Femur (tissue), 1 donor: Measurements from ENCODE around the gene SUB1.
"Not testable (repeated sequence)": the region's sequence is repeated elsewhere in the genome, so short reads cannot be mapped to it uniquely, and the experiment has no call there.

Experiments used
- DNase-seq: peaks from one replicate; pipeline ENCODE4 v3.0.0-alpha.2; 2017

Gene SUB1

DNA sequence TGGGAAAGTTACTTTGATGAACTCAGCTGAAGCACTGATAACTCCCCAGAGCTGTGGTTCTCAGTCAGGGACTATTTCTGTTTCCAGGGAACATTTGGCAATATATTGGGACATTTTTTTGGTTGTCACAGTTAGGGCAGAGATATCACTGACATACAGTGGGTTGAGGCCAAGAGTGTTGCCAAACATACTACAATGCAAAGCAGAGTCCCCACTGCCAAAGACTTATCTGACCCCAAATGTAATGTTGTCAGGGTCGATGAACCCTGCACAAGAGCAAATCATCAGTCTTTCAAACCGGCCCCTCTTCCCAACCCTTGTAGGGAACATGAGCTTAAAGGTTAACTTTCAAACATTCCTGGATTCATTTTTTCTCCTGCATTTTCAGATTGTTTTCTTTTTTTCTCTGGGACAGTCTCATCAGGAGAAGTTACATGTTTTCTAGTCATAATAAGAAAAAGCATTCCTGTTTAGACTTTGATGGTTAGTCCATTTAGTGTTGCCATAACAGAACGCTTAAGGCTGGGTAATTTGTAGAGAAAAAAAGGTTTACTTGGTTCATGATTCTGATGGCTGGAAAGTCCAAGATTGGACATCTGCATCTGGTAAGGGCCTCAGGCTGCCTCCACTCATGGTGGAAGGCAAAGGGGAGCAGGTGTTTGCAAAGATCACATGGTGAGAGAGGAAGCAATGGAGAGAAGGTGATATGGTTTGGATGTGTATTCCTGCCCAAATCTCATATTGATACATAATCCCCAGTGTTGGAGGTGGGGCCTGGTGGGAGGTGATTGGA lies 18.8 kb upstream of the SUB1 start:
- DNase-seq: no peak

GRCh38 chr5:32571128-32571527 lies 14.2 kb upstream of the SUB1 start:
- DNase-seq: no peak

GRCh38 chr5:32572778-32573480 lies 12.4 kb upstream of the SUB1 start:
- DNase-seq: no peak

GRCh38 chr5:32573481-32573854 lies 11.9 kb upstream of the SUB1 start:
- not testable (repeated sequence) for DNase-seq

DNA sequence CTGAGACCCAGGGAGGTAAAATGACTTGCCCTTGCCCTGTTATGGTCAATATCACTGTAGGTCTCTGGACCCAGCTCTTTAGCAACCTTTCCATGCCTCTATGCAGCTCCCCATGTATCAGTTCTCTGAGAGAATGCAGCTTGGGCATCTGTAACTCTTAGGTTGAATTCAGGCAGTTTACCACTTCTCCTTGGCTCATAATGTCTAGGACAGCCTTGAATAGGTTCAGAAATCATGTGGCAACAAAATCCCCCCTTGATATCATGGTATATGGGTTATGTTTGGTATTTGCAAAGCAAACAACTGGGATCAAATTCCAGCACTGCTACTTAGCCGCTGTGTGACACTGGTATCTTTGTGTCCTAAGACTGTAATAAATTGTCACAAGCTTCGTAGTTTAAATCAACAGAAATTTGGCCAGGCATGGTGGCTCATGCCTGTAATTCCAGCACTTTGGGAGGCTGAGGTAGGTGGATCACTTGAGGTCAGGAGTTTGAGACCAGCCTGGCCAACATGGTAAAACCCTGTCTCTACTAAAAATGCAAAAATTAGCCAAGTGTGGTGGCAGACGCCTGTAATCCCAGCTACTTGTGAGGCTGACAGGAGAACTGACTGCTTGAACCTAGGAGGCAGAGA lies 10.7 kb upstream of the SUB1 start:
- DNase-seq: no peak

- no peak for DNase-seq
Observed at GRCh38 chr5:32578363-32578762, 7.0 kb upstream of the SUB1 start.

GRCh38 chr5:32578764-32579163 lies 6.6 kb upstream of the SUB1 start:
- DNase-seq: no peak

GRCh38 chr5:32581010-32581785 lies 4.2 kb upstream of the SUB1 start:
- no peak for DNase-seq

- DNase-seq: no peak
Observed at GRCh38 chr5:32583582-32584232, 1.6 kb upstream of the SUB1 start.

DNA sequence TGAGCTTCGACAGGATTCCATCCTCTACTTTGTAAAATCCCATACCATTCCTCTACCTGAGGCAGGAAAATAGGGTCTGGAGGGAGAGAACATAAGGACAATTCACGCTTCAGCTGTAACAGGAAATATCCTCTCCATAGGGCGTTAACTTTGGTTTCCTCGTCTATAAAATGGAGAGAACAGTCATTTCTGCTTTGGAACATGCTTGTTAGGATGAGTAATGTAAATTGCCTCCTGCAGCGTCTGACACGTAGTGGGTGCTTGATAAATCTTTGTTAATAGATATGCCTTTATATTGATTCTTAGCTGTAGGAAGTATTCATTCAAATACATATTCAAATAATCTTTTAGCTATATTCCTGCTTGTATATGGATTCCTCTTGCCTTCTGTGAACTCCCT lies 711 bp upstream of the SUB1 start:
- no peak for DNase-seq

- no peak for DNase-seq
Observed at GRCh38 chr5:32585122-32585445, 273 bp upstream of the SUB1 start.

DNA sequence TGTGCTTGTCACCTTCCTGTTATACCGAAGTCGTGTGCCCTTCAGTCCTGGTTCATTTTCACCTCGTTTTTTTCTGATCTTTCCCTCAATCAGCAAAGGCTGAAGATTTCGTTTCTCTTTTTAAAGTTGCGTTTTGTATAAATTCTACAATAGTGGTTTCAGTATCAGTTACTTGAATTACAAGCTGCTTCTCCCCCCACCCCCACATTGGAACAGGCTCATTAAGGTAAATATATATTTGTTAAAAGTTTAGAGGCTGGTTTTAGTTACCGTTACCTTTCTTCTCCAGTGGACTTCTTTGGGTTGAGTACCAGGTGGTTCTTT lies 881 bp downstream of the SUB1 start:
- no peak for DNase-seq

DNA sequence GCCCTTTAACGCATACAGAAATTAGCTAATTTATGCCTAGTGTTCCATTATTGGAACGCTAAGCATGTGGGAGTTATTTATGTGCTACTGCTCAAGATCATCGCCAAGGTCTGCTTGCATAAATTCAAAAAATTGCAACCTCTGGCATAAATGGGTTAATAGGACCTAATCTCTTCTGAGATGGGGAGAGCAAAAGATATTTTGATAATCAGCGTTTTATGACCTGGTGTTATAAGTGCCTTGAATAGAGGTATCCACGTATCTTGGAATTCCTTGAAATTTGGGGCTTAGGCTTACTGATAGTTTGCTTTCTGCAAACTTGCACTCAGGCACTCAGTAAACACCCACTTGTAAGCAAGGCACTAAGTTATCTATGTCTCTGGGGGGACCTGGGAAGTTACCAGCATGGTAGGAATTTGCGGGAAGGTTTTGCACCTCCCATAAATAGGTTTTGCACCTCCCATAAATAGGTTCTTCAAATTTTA lies 1.8 kb downstream of the SUB1 start:
- DNase-seq: no peak

- no peak for DNase-seq
Observed at GRCh38 chr5:32589416-32589815, 4.1 kb downstream of the SUB1 start.

DNA sequence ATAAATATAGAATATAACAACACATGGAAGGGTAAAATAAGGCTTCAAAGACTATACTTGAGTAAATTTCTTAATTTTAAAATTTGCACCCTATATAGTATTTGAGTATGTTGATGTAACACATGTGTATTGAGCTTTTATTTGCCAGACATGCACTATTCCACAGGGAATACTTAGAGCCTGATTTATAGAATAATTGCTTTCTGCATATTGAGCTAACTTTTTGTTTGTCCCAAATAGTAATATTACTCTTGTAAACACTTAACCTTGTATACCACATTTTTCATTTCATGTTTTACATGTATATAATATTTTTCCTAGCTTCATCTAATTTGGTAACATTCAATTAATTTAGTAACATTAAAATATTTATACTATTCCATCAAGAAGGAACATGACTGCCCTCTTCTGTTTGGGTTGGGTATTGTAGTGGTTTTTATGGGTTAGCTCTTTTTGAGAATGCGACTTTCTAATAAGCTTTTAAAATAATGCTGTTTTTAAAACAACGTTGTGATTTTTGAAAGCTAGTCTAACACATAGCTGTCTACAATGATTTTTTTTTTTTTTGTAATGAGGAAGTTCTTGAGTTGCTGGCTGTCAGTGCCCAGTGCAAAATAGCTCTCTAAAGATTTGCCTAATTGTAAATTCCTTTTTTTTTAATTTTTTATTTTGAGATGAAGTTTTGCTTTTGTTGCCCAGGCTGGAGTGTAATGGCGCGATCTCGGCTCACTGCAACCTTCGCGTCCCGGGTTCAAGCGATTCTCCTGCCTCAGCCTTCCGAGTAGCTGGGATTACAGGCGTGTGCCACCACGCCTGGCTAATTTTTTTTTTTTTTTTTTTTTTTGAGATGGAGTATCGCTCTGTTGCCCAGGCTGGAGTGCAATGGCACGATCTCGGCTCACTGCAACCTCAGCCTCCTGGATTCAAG lies 4.8 kb downstream of the SUB1 start:
- DNase-seq: no peak

DNA sequence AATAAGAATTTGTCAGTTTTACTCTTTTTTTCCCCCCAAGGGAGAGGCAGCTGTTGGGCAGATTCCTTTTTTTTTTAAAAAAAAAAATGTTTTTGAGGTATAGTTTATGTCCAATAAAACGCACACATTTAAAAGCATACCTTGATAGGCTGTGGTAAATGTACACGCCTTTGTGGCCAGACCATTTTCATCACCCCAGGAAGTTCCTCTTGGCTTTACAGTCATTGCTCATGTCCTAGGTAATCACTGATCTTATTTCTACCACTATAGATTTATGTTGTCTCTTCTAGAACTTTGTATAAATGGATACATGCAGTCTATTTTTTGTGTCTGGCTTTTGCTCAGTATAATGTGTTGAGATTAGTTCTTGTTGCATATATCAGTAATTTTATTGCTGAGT lies 9.8 kb downstream of the SUB1 start:
- no peak for DNase-seq

- no peak for DNase-seq
Observed at GRCh38 chr5:32597041-32597629, 11.8 kb downstream of the SUB1 start.

DNA sequence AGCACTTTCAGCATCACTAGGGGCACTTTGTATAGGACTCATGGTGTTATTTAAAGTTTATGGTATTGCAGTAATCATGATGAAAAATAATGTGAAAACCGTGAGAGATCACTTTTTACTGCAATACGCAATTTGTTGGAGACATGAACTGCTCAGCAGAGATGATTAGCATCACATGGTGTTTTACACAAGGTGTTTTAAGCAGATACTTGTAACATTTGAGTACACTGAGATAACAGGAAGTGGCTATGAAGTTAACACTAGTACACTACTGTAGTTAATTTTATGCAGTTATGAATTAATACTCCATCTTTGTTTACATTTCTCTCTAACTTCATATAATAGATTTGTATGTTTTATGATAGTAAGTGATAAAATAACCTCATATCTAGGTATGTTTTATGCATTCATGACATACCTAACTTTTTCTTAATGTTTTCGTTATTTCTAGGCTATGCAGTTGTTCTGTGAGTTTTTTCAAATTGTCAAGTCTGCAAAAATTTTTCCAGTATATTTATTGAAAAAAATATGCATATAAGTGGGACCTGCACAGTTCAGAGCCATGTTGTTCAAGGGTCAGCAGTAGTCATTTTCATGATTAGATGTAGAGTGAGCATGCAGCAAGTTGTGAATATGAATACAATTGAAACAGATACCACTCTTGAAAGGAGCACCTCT lies 13.0 kb downstream of the SUB1 start:
- no peak for DNase-seq

DNA sequence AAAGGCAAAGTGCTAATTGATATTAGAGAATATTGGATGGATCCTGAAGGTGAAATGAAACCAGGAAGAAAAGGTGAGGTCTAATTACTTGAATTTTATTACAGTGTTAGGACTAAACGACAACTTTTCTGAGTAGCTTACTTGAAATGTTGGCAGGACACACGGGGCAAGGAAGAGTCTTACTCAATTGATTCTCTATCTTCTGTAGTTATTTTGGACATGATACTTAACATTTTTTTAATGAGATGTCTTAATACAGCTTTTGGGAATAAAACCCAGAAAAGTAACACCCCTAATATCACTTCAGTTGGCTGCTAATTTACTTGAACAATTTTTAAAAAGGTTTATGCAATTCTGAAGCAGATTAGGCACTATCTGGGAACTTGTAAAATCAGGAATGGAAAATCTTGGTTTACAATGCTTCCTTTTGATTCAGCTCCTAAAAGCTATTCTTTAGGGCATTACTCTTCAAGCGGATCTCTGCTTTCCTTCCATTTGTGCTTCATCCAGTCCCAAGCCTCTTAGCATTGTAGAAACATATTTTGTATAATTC lies 13.7 kb downstream of the SUB1 start:
- DNase-seq: no peak

DNA sequence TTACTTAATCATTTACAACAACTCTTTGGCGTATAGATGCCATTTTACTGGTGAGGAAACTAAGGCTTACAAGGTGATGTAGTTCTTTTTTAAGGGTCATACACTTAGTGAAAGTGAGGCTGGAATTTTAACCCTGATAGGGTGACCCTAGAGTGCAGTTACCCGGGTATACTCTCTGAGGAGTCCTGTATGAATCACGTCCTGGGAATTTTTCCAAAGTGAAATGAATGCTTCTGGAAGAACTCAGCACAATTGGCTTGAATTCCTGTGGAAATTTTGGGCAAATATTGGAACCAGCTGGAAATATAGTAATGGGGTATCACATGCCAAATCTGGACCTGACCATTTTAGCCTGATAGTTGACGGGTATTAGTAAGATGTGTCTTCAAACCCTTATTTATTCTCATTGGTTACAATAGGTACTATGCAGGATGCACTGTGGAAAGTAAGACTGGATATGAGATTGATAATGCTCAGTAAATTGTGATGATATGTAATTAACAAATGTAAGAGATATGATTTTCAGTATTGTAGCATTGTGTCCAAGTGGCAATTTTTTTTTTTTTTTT lies 14.8 kb downstream of the SUB1 start:
- DNase-seq: no peak
